Central memory CD4-positive, alpha-beta T cell (primary cell): Measurements from ENCODE around the gene NLGN1.

Experiments
- DNase-seq: peaks from one replicate; pipeline ENCODE4 v3.0.0; 2022

The NLGN1 gene

DNA sequence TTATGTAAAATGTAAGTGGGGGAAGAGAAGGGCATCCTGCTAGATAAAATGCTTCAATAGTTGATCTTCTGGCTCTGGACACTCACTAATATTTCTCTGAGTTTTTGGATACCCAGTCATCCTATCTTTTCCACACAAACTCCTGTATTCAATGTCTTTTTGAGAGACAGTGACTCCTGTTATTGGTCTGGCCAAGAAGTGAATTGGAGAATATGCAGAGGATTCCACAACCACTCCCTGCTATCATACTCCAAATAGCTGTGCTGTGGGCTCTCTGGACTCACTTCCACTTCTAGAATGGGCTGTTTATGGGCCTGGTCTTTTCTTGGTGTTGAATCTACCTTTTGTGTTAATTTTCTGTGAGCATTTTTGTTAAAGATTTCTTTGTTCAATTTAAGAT is 376.8 kb downstream of the NLGN1 start:
- no peak for DNase-seq

DNA sequence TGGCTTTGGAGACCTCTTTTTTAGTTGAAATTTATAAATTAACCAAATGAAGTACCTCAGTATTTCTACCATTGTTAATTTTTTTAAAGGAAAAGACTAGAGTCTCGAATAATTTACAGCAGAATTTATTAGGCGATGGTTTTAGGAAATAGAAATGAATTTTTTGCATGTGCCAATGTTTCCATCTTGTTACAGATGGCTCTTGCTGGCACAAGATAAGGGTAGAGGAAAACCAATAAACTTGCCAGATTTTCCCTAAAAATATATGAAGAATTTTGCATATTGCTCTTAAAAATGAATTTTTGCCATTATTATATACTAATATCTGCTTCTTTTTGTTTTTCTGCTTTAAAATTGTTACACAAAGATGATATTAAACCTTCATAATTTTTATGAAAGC is 380.7 kb downstream of the NLGN1 start:
- DNase-seq = no peak

DNA sequence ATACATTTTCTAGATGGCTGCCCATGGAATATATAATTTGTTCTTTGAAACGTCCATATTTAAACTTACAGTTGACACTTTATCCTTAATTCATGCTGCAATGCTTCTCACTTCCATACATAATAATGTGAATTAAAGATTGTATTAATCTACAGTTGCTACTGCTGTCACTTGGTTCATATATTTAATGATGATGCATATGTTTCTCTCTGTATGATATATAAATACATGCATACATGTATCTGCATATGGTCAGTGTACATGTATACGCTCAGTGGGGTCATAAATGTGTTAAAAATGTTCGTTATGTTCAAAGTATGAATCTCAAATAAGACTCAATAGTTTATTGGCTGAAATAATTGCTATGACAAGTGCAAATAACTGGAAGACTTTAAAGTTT is 382.5 kb downstream of the NLGN1 start:
- DNase-seq = no peak

DNA sequence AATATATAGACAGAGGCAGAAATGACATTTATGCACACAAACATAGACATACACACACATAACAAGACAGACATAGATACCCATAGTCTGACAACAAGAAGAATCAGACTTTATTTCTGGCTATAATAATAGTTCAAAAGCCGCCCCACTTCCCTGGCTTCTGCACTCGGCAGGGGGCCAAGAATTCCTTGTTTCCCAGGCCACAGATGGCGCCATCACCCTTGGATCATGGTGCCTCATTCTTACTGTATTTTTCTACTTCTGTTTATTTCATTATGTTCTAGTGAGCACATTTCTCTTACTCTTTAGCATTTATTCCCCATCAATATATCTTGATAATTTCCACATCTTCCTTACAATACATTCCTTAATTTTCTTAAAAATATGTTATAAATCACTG is 387.5 kb downstream of the NLGN1 start:
- DNase-seq = no peak

DNA sequence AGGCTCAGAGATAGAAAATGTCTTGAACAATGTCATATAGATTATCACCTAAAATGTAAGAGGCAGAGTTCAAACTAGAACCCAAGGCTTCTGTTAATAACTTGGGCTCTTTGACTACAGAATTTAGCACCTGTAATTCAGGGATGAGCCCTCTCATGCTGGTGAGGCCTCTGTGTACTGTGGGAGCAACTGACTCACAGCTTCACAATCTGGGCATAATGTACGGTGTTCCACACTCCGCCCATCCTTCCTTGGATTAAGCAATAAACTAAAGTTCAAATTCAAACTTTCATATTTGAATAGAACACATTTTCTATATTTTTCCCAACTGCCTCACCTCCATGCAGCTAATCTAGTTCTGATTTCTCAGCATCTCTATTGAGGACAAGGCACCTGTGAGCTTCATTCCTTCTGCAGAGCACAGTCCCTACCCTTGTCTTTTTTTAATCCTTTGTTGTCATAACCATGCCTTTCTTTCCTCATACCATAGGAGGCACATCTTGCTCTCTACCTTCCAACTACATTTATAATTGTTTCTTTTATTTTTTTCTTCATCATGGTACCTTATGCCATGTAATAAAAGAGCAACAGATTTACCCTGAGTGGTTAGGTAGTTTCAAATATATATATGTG is 392.1 kb downstream of the NLGN1 start:
- no peak for DNase-seq

DNA sequence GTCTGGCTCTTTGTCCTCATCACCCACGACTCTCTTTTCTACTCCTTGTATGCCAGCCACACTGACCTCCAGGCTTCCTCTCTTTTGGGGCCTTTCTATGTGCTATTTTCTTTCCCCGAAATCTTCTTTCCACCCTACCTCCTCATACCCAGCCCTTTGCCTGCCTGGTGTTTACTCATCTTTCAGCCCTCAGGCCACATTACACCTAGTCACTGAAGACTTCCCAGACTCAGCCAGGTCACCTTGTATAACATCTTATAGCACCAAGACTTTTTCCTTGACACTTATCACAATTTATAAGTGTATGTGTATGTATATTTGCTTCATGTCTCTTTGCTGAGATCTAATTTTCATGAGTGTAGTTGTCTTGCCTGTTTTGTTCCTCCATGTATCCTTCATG is 396.4 kb downstream of the NLGN1 start:
- DNase-seq = no peak

DNA sequence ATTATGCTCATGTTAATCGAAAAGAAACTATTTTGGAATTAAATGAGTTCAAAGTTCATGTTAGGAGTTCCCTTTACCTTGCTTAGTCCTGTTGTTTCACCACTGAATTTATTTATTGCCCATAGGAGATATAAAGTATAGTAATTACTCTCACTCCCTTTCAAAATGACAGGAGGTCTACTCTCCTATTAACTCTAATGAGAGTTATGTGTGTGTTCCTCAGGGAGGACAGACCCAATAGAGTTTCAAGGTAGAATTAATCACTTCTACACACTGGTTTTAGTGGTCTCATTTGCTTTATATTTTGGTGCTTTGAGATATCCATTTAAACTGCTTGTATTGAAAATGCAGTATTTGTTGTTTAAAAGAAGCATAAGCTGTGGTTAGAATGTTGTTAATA is 398.9 kb downstream of the NLGN1 start:
- no peak for DNase-seq

DNA sequence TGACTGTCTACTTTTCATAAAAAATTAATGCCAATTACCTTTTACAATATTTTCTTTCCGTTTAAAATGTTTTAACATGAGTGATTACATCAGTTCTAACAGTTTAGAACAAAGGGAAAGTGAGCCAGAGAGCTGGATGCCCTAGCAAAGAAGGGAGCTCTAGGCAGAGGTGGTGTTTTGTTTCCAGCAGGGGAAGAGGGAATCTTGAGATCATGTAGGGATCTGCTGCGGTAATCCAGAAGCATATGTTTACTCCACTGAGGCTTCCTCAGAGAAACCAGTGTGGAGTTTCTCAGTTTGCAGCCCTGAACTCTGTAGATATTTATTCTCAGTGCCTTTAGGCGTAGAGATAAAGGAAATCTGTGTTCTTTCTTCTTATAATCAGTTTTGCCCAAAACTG is 399.3 kb downstream of the NLGN1 start:
- DNase-seq = no peak

DNA sequence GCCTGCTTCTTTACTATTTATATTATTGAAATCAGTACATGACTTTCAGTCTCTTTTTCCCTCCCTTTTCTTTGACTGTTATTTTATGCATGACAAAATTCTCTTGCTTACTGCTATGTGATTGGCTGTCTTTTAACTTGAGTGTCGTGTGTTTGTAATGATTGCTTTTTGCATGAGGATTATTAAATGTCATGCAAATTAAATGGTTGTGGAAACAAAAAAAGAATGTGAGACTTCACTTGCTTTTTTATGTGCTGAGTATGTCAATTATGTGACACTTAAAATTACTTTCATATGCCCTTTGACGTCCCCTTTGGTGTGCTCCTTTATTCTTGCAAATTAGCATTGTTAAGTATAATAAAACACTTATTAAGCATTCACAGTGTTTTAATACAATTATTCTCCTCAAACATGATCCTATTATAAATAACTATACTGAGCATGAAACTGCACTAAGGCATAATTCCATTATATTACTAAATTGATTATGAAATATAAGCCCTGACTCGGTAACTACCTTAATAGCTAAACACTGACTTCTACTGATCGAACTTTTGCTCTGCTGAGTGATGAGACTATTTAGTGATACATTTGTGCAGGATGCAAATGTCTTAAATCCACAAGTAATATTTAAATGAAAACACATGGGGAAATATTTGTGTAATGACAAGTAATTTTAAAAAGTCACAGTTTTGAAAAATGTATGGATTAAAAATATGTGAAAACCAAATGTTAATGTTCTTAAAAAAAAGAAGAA is 401.7 kb downstream of the NLGN1 start:
- DNase-seq = no peak

DNA sequence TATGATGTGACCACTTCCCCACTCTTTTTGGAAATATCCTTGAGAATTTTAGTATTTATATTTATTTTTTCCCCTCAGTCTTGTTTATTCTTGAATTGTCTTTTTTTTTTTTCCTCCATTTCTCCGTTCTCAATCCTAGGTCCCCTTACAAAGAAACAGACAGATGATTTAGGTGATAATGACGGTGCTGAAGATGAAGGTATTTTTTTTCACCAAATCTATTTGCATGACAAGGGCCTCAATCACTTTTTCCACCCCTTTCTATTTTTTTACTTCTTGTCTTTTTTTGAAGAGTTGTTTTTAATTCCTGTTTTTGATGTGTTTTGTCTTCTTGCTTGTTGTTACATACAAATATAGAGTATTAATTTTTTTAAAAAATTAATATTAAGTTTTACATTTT is 402.6 kb downstream of the NLGN1 start:
- DNase-seq = no peak

DNA sequence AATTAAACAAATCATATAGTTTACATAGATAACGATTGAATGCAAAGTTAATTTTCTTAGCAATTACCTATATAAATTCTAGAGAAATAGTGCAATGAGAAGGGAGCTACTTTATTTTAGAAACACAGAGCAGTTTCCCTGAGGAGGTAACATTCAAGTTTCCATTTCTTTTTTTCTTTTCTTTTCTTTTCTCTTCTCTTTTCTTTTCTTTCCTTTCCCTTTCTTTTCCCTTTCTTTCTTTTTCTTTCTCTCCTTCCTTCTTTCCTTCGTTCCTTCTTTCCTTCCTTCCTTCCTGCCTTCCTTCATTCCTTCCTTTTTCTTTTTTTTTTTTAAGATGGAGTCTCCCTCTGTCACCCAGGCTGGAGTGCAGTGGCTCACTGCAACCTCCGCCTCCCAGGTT is 417.3 kb downstream of the NLGN1 start:
- DNase-seq = no peak

DNA sequence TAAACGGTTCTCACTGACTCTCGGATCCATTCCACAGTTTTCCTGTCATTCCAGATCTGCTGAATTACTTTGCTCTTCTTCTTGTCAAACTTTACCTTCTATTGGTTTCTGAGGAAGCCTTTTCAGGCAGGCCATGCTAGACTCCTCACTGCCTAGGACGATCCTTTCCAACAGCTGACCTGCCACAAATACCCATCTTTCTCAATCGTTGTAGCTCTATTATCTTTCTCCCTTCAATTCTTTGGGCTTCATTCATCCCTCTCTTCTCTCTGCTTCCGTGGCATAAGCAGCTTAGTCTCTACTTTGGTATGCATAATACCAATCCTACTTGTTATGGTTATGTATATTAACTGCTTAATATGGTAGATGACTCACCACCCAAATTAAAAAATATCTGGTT is 421.8 kb downstream of the NLGN1 start:
- DNase-seq = no peak

DNA sequence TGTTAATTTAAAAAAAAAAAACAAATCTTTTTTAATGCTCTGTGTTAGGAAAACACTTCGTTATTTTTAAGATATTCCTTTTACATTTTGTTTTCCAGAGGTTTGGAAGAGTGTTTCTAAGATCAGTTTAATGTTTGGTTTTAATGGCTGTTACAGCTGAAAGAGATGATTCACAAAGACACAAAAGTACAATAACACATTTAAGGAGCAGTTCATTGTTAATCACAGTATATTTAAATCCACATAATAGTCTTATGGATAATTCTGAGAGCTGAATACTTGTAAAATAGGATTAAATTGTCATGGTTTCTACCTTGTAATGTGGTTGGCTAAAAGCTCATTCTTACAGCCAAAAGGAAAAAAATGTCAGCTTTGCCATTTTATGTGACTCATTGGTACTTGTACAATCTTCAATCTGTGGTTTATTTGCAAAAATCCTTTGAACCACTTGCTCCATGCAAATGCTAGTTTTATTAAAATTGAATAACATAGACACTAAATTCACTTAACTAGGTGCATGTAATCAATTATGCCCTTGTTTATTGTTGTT is 426.4 kb downstream of the NLGN1 start:
- no peak for DNase-seq

DNA sequence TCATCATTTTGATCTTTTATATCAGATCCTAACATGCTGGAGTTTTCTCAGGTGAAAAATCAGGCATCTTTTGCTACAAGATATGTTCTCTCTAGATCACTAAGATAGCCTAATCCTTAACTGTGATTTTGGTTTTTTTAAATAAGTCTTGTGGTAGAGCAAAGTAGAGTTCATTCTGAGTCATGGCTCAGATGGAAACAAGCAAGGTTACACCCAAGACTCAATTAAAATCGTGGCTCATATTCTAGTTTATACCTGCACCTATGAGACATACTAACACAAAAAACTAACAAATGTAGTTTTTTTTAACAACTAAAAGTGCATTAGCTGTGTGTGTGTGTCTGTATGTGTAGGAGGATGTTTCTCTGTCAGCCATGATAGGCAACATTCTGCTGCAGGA is 428.2 kb downstream of the NLGN1 start:
- DNase-seq = no peak

DNA sequence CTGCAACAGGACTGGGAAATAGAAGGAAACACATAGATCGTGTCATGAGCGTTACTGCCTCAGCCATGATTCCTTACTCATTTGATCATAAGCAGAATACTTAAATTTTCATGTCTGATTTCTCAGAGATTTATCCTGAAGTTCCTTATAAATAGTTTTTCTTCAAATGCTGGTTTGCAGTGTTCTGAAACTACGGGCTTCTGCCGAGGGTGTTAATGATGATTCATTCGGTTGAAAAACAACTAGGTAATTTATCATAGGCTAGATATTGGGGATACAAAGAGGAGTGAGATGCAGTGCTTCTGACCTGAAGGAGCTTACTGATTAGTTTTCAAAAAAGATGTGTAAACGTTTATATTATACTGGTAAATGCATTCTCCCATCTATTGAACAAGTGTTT is 428.9 kb downstream of the NLGN1 start:
- DNase-seq = no peak

DNA sequence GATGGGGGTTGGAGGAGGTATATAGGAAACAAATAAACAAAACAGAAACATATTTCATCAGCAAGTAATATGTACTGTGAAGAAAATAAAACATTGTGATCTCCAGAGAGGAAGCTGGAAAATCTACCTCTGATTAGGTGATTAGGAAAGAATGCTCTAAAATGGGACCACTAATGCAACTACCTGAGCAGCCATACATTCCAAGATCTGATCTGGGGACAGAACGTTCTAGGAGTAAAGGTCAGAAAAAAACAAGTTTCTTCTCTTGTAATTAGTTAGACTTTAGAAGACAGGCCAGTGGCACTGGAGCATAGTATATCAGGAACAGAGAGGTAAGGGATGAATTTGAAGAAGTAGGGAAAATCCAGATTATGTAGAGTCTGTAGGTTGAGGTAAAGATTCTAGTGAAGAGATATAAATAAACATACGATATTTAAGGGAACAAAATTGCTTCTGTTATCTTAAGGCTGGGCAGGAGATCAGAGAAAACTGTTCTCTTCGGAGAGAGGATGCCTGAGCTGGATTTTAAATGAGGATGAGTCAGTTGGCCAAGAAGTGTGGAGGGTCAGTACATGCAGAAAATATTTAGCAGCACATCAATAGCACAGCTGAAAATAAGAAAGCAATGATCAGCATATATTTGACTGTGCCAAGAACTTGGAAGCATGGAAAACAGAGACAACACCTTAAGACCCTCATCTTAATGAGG is 429.5 kb downstream of the NLGN1 start:
- no peak for DNase-seq

DNA sequence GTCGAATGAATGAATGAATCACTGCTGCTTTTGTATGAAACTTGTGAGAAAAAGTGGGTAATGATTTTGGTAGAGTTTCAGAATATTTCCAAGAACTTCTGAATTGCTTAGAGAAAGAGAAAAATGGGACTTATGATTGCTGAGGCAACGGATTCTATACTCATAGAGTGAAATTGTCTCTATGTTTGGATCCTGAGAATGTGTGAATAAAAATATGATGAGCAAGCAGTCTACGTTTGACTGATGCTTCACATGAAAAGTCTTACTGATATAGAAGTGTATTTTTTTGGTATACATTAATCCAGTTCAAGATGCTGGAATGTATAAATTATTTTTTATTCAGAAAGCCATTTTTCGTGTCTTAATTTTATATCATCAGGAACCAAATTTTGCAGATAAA is 441.1 kb downstream of the NLGN1 start:
- no peak for DNase-seq

DNA sequence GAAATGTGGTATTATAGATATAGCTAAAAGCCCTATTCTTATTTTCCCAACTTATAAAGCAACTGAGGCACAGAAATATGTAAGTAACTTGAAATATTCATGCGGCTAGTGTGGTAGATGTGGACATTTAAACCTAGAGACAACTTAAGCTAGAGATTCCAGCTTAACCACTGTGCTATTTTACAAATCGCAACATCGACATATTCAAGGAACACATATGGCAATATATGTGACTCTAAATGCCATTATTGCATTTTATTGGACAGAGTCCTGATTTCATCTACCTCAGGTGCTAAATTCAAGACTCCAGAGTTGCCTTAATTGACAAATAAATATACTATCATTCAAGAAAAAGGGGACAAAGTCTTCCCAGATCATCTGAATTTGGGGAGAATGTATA is 442.3 kb downstream of the NLGN1 start:
- DNase-seq = no peak

DNA sequence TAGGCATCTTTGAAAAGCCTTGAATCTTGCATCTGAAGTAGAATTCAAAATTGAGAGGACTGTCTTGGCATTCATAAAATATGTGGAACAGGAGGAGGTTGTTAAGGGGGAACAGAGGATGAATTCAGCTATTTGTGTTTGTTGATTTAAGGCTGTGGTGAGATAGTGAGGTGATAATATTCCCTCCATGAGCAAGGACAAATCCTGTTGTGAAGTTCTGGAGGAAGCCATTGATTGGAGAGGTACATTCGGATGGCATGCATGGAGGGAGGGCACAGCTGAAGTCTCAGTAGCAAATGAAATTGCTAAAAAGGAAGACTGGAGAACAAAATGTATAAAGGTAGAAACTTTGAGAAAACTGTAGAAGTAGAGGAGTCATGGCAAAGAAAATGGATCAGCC is 443.8 kb downstream of the NLGN1 start:
- no peak for DNase-seq

DNA sequence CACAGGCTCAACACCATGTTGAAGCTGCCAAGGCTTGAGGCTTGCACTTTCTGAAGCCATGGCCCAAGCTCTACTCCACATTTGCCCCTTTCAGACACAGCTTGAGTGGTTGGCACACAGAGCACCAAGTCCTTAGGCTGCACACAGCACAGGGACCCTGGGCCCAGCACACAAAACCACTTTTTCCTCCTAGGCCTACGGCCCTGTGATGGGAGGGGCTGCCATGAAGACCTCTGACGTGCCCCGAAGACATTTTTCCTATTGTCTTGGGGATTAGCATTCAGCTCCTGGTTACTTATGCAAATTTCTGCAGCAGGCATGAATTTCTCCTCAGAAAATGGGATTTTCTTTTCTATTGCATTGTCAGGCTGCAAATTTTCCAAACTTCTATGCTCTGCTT is 445.5 kb downstream of the NLGN1 start:
- no peak for DNase-seq

DNA sequence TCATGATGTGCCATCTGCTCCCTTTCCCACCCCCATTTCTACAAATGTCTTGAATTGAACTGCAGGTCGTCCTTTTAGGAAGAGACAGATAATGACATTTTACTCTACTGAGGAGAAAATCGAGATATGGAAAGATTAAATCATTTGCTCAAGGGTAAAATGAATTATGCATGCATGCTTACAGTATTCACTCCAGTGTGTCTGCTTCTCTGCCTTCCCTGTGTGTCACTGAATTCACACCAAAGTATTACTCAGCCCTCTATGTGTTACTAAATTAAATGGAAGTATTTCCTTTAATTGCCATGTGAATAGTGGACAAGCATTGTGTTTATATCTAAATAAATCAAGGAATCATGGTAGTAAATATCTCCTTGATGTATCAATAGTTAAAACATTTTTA is 449.0 kb downstream of the NLGN1 start:
- DNase-seq = no peak

DNA sequence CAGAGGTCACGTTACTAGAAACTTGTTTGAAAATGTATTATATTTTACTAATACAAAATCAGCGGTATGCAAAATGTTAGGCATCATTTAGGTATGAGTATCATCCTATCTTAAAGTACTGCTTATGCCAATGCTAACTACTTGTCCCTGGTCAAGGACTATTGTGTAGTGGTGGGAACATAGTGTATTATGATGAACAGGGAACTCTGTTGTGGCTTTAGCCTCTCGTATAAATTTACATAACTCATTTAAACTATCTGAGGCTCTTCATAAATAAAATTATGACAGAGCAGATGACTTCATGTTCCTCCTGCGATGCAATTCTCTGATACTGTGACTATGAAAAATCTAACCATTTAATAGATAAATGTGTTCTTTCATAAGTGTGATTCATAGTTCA is 451.9 kb downstream of the NLGN1 start:
- DNase-seq = no peak

DNA sequence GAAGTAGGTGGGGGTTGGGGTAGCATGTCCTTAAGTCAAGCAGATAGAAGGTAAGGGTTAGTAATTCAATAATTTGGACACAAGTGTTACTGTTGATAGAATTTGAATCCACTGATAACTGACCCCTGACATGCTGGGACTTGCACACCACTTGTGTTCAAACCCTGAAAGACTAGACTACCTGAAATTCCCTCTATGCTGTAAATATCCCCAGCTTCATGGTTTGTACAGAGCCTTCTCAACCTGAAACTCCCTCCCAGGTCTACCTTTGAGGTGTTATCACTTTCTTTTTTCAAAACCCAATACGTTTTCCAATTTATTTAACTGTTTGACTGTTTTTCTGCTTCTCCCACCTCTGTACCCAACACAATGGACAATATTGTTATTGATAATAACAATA is 459.6 kb downstream of the NLGN1 start:
- no peak for DNase-seq

DNA sequence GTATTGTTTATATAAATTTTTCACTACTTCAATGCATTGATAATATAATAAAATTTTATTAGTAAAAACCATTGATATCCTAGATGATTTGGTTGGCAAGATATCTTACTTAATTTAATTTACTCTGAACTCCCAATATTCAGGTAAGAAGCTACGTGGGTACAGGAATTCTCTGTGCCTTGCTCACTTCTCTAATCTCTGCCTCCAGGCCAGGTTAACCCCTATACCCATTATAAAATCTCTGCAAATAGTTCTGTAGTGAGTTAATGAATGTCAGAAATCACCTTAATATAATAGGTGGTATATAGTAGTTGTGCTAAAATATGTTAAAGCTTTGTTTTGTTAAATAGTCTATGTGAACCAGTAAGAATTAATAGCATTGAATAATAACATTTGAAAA is 465.2 kb downstream of the NLGN1 start:
- no peak for DNase-seq
